HG03045 (cell line): Measurements from ENCODE around the gene SLIT1.

Experiments
- ATAC-seq: cut with Tn5 transposase; IDR thresholded peaks from one replicate; pipeline ENCODE4 v1.9.1; 2021; ENCODE audit warnings: mild to moderate bottlenecking, moderate library complexity; ENCODE audit not compliant: unreplicated experiment

SLIT1 gene

DNA sequence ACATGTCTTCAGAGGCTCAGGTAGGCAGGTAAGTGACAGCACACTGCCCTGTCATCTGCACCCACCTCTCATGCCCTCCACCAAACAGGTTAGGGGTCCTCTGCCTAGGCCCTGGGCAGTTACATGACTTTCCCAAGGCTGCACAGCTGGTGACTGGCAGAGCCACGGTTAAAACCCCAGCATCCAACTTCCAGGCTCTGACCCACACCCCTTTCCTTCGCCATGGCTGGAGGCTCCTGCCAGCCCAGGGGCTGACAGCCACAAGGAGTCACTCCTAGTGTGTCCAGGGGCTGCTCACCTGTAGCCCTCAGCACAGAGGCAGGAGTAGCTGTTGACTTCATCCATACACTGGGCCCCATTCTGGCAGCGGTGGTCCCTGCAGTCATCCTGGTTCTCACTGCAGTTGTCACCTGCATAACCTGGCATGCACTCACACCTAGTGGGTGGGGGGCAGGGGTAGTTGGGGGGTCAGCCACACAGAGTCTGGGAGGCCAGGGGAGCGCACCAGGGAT lies 175.0 kb downstream of the SLIT1 start:
- ATAC-seq, result no peak

DNA sequence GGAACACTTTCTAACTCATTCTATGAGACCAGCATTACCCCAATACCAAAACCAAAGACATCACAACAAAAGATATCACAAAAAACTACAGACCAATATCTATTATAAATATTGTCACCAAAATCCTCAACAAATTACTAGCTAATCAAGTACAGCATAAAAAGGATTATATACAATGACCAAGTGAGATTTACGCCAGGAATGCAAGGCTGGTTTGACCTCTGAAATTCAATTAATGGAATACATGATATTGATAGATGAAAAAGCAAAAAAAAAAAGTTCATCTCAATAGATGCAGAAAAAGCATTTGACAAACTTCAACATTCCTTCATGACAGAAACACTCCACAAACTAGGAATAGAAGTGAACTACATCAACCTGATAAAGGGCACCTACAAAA lies 178.3 kb downstream of the SLIT1 start:
- no peak for ATAC-seq

DNA sequence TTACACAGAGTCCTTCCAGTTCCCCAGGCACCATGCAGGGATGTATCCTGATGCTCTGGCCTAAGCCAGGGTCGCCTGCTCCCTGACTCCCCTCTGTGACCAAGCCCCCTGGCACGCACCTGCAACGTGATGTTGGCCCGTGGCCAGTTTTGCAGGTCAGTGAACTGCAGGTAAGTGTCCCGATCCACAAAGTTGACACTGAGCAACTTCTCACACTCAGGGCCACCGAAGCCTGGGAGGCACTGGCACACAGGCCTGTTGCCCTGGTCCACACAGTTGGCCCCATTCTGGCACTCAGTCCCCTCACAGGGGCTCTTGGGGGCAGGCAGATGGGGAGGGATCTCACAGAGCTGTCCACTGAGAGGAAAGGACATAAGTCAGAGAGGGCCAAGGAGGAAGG lies 179.4 kb downstream of the SLIT1 start:
- no peak for ATAC-seq

DNA sequence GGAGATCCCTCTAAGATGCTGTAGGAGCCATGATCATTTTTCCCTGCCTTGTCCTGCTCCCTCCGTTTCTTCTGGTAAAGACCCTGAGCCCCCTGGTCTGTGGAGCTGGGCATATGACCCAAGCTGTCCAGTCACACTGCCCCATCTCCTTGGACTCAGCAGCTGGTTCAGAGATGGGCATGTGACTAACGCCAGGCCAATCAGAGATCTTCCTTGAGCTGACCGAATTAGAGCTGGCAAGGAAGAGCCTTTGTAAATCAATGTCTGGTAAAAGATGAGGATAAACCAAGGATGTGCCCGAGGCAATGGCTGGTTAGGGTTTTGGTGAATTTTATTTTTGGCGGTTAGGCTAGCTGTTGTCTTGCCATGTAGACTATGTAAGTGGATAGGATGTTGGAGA lies 180.4 kb downstream of the SLIT1 start:
- no peak for ATAC-seq

DNA sequence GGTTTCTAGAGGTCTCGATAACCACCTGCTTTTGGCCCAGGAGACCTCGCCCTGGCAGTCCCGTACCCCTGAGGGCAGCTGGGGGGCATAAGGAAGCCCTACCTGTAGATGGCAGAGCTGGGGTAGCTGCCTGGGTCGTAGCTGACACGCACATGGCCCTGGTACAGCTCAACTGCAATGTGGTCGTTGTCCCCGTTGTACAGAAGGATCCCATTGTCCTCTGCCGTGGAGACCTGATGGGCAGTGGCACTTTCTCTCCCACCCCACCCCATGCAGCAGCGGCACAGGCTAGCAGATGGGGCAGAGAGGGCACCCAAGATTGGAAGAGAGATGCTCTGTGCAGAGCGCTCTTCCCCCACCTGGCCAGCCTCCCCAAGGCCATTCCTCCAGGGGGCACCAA lies 181.2 kb downstream of the SLIT1 start:
- no peak for ATAC-seq

DNA sequence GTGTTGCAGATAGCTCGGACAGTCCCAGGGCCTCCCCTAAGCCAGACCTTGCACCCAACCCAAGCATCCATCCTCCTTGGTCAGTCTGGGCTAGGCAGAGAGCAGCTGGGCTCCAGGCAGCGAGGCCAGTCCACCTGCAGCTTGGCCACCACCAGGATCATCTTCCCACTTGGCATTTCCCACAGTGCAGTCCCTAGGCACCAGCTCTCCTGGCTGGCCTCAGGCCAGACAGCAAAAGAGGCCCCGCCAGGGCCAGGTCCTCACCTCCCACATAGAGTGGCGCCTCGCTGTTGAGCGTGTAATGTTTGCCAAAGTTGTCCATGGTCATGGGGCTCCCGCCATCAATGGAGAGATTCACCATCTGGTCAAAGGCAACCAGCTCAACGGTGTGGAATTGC lies 182.0 kb downstream of the SLIT1 start:
- no peak for ATAC-seq

DNA sequence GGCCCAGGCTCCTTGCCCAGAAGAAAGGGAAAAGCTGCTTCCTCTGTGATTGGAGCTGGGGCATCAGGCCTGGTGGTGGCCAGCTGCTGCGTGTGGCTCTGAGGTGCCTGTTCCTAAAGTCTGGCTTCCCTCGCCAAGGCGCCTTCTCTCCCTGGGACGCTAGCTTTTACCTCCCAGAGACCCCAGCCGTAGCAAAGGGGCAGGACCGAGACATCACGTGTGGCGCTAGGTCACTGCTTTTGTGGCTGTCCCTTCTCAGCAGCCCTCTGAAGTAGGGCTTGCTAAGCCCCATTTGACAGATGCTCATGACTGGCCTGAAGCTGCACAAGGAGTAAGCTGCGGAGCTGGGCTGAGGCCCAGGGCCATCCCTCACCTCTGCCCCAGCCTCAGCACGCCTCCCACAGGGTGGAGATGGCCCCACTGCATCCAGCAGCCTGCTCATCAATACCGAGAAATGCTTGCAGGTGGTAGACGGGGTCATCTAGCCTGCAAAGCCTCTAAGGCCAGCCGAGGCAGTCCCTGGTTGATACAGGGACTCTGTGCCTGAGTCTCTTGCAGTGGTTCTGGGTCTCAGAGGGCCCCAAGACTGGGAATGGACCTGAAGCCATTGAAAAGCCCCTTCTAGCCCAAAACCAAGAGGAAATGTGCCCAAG lies 182.5 kb downstream of the SLIT1 start:
- no peak for ATAC-seq

DNA sequence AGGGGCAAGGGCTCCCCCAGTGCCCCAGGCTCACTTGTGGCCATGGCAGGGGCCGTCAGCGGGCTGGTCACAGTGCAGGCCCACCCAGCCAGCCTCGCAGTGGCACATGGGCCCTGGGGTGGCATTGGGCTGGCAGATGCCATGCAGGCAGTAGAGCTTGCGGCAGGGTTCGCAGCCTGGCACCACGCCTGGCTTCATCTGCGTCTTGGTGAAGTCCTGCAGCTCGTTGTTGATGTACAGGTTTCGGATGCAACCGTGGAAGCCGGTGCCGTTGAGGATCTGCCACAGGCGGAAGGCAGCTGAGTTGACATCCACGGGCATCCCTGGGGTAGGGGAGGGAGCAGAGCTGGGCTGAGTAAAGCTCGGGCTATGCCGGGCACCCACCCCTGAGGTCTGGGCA lies 183.1 kb downstream of the SLIT1 start:
- ATAC-seq, result no peak

DNA sequence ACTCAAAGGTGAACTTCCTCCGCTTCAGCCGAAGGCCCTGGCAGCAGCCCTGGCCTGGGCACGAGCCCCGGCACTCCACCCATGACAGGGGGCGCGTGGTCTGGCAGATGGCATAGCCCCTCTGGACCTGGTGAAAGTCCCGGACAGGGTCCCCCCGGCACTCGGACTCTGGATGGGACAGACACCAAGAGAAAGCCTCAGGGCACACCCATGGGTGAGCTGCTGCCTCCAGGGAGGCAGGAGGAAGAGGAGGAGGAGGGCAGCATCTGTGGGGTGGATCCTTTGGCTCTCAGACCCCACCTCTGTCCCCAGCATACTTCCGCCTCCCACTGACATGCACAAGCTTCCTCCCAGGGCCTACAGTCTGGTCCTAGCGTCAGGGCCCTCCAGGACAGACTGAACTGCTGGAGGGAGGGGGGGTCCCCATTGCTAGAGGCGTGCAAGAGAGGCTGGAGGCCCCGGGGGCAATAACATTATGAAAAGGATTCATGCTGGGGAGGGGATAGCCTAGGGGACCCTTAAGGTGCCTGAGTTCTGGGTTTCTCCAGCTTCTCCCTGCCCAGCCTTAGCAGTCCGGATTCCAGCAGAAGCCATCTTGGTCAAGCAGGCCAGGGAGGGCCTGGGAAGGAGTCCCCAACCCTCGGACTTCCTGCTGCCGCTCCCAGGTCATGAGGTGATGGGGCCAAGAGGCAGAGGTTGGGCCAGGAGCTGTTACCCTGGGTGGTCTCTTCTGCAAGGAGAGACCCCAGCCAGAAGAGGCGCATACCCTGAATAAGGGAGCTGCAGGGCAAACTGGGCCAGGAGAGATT lies 184.4 kb downstream of the SLIT1 start:
- no peak for ATAC-seq

DNA sequence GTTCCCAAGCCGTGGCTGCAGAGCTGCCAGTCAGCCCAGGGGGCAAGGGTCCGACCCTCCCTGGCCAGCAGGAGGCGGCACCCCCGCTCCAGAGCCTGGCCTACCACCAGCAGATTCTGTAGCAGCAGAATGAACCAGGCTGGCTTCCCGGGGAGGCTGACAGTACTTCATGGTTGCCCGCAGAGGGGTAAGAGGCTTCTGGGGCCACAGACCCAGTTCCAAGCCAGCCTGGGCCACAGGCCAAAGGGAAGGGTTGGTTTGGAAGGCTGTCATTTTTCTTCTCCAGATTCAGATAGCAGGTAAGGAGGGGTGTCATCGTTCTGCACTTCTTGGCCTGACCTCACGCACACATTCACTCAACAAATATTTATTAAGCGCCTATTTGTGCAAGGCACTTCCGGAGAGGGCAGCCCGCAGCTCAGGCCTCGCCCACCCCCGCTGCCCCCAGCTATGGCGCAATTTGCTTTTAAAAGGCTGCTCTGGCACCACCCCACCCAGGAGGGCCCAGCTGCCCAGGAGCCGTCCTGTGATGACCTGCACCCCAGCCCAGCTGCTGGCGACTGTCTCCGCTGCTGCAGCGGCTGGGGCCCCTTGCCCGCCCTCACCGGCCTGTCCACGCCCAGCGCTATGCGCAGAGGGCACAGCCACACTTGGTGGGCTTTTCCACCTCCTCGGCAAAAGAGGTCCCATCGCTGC lies 185.1 kb downstream of the SLIT1 start:
- no peak for ATAC-seq

DNA sequence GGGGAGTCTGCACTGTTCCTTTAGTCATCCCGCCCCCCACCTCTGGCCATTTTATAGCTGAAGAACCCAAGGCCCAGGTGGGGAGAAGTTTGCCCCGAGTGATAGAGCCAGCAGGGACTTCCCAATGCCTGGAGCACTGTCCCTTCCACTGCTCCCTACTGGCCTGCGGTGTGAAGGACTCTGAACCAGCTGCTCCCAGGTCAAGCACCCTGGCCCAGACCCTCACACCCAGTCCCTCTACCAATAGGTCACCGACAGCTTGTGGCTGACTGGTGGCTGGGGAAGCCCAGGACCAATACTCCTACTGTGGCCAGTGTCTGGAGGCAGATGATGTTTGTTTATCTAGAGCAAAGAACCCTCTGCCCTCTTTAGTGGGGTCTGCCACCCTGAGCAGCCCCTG lies 185.8 kb downstream of the SLIT1 start:
- ATAC-seq, result no peak

DNA sequence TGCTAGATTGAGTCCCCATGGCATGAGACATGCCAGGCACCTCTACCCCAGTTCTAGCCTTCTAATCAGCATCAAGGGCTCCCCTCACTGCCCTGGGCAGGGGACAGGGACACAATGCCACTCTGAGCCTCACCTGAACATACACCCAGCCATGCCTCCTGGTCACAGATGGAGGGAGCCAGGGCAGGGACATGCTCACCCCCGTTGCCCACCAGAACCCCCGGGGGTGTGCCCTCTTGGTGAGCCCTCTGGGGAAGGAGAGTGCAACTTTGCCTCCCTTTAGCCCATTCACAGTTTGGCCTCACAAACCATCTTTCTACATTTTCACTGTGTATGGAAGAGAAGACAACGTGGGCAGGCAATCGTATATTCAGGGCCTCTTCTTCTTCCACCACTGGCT lies 186.4 kb downstream of the SLIT1 start:
- ATAC-seq, result no peak

DNA sequence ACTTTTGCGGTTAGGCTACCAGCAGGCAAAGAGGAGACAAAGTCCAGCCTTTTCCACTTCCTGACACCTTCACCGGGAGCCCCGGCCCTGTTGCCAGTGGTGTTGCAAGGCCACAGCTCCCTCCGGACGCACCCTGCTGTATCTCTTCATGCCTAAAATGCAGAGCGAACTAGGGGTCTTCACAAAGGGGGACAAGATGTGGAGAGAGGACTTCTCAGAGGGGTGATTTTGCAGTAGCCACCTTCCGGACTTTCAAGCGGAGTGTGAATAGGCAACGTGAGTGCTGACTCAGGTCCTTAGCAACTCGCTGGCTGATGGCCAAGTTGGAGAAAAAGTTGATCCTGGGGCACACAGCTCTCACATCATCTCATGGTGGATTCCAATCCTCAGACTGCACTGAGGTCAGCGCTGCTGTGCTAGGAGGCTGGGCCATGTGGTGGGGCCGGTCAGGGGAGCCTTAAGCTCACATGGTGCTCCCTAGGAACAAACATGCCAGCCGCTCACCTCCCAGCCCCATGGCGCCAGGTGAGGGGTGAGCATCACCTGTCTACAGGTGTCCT lies 187.3 kb downstream of the SLIT1 start:
- ATAC-seq, result no peak

DNA sequence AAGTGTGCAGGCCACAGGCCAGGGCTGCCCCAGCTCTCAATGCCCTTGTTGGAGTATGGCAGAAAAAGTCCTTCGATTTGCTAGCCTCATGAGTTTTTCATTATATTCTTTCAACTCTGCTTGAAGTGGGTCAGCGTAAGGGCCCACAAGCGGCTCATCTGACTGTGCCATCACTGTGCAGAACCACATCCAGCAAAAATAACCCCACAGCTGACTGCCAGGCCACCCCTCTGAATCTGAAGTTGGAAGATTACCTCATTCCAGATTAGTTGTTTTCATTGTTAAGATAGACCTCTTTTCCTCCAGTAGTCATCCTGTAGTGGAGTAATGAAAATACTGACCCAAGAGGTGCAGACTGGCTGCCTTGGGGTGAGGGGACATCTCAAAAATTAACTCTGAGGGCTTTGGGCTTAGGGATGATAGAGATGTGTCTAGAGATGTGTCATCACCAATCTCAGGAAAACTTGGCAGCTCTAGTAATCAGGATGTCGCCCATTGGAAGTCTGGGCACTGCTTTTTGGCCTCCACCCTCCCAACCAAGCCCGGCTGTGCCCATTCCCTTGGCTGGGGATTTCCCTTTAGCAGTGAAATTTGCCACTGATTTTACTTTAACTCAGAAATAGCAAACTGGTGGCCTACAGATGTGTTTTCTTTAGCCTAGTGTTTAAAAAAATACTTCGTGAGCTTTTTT lies 189.3 kb downstream of the SLIT1 start:
- ATAC-seq, result no peak

DNA sequence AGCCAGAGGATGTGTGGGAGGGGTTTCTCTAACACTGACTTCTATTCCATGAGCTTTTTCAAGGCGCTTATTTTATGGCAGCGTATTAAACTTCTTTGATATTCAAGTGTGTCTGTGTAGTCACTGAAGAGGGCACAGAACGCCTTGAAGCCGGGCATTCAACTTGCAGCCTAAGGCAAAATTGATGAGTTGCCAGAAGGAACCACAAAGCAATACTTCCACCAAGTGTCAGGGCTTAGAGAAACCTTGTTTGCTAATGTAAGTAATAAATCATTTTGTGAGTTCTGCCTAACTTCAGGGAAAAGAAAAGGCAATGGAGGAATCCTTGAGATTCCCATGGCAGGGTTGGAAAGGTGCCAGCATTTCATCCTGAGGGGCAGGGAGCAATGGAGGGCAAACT lies 189.9 kb downstream of the SLIT1 start:
- no peak for ATAC-seq

DNA sequence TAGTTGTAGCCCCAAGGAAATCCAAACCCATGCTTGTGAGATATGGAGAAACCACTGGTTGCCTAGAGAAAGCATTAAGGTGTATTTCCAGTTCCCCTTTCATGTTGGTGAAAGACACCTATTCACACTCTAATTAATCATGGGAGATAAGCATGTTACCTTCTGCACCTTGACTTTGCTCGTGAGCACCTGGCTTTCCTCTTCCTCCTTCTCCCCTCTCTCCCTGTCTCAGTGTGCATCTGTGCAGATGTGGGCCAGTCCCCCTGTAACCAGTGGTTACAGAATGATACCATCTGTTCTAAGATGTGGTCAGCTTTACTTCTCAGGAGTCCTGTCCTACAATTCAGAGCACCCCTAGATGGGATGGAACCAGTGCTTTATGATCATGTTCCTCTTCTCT lies 193.0 kb downstream of the SLIT1 start:
- ATAC-seq, result peak; percentile 66

DNA sequence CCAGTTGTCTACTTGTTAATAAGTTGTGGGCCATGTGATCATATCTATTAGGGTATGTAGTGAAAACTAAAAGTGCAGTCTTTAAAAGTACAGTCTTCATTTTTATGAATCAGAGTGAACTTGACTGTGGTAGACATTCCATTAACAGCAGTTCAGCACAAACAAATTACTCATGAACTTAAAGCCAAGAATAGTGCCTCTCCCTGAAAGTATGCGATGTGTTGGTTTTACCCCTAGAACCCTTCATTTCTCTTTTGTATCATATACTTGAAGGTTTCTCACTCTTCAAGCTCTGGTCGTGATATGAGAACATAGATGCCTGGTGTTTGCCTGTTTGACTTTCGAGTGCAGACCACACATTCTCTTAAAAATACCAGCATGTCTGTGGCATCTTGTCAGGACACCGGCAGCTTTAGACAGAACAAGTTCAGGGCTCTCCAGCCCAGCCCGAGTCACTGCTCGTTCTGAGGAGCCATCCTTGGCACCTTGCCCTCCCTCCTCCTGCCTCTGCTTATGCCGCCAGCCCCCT lies 194.4 kb downstream of the SLIT1 start:
- peak; percentile 41 for ATAC-seq

DNA sequence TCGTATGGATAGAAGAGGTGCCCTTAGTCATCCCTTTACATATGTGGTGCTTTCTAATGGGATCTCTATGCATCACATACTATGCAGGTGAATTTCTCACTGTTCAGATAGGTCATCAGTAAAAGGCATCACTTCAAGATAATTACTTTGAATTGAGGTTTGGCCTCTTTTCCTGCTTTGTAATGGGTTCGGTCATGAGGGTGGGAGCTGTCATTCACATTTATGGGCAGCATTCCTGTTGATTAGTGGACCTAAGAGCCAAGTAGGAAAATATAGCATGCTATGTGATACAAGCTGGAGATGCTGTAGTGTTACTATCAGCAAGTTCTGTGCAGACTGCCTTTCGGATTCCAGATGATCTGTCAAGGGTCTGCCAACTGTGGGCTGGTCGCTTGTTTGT lies 197.3 kb downstream of the SLIT1 start:
- ATAC-seq, result no peak

DNA sequence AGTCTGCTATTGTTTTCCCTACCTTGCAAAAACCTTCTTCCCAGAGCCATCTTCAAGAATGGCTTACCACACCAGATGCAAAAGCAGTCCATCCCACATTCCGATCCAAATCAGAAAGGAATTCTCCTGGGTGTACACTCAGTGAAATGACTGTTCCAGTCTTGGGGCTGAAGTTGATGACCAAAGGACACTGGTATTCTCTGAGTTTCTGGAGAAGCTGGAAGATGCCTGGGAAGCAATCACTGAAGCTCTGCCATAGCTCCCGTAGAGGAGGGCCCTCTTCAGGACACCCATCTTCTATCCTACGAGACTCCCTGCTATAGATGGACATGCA lies 197.9 kb downstream of the SLIT1 start:
- ATAC-seq, result no peak

DNA sequence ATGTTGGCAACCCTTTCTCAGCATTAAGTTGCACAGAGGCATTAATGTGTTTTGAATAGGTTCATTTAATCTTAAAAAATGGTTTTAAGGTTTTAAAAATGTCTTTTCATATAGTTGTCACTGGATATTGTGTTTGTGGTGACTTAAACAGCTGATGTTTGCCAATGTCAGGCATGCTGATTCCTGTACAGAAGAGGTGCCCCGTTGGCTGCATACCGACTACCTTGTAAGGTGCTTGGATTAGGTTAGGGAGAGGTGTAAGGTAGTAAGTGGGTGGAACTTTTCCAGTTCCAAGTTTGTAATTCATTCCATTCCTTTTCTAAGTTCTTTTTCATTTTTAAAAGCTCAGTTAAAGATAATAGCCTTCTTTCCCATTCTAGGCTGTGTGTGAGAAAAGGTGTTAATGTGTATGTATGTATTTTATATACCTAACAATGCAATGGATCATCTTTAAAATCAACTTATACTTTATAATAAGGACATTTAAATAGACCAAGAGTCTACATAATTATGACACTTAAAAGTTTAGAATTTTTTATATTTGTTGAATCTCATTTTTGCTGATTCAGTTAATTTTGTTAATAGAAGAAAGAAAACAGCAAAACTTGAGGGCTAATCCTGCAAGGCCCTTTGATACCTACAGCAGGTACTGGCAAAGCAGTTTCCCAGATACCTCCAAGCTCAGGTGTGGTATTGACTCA lies 198.5 kb downstream of the SLIT1 start:
- no peak for ATAC-seq
